OCI-LY3 (cell line): ENCODE results near the gene ROCK2.
A peak's percentile ranks its signal among the peaks of the same experiment; 100 is the strongest.

ENCODE experiments used
- H2AFZ ChIP-seq: fragments of 200-600, 300-600 bp; shearing (Covaris generic); 2 replicates; pipeline ENCODE4 v1.6.0; 2014; ENCODE audit warnings: antibody characterized with exemption, low read depth, low read length
- H3K27ac ChIP-seq: fragments of 200-600, 300-600 bp; sonication (generic); 2 replicates; pipeline ENCODE4 v1.5.1; 2014; ENCODE audit warnings: mild to moderate bottlenecking, low read length, moderate library complexity, mixed read lengths
- H3K27me3 ChIP-seq: fragments of 200-600, 300-600 bp; sonication (generic); 2 replicates; pipeline ENCODE4 v1.6.1; 2014; ENCODE audit warnings: low read depth, low read length, mixed read lengths
- H3K36me3 ChIP-seq: fragments of 200-600, 300-600 bp; sonication (generic); replicated peaks from 2 replicates; pipeline ENCODE3; 2014; ENCODE audit warnings: low read depth, low read length, mixed read lengths
- H3K4me1 ChIP-seq: fragments of 300-600, 200-600 bp; sonication (generic); 2 replicates; pipeline ENCODE4 v1.6.1; 2014; ENCODE audit warnings: low read length, mixed read lengths
- H3K4me2 ChIP-seq: fragments of 200-600, 300-600 bp; sonication (generic); 2 replicates; pipeline ENCODE4 v1.6.1; 2014; ENCODE audit warnings: low read length, mixed read lengths
- H3K4me3 ChIP-seq: fragments of 300-600, 200-600 bp; sonication (generic); 2 replicates; pipeline ENCODE4 v1.5.1; 2014; ENCODE audit warnings: antibody characterized with exemption, mild to moderate bottlenecking, low read length, moderate library complexity
- H3K79me2 ChIP-seq: fragments of 300-600, 200-600 bp; shearing (Covaris generic); 2 replicates; pipeline ENCODE4 v1.6.1; 2014; ENCODE audit warnings: mild to moderate bottlenecking, low read length, mixed read lengths
- H3K9ac ChIP-seq: fragments of 300-600, 200-600 bp; shearing (Covaris generic); 2 replicates; pipeline ENCODE4 v1.6.0; 2014; ENCODE audit warnings: mild to moderate bottlenecking, low read length, moderate library complexity
- H3K9me3 ChIP-seq: fragments of 200-600, 300-600 bp; shearing (Covaris generic); 2 replicates; pipeline ENCODE4 v1.6.1; 2014; ENCODE audit warnings: low read length, mixed read lengths; ENCODE audit not compliant: insufficient read depth
- H4K20me1 ChIP-seq: fragments of 200-600, 300-600 bp; sonication (generic); 2 replicates; pipeline ENCODE4 v1.6.1; 2016; ENCODE audit warnings: low read length, mixed read lengths; ENCODE audit not compliant: insufficient read depth
- EZH2phosphoT487 ChIP-seq: fragments of 200-600 bp; shearing (Covaris generic); IDR thresholded peaks from 2 replicates; pipeline ENCODE4 v1.6.1; 2018; ENCODE audit warnings: antibody characterized with exemption, mixed run types, low read depth
- TF ChIP-seq, protein P1 (sequence below): fragments of 200-600, 300-600 bp; sonication (generic); IDR thresholded peaks from 2 replicates; pipeline ENCODE4 v1.5.1; 2014; ENCODE audit warnings: antibody characterized with exemption, low read length, low read depth

ROCK2 gene

GRCh38 chr2:11389551-11390398, 45.3 kb upstream of the ROCK2 start:
- Histone ChIP-seq H4K20me1 (no peaks in the 10 kb centered on the region), H3K4me2 (no peak overlapping the region), H3K27me3 (no peaks in the 10 kb centered on the region), H3K4me3 (no peak overlapping the region), H3K9ac (no peak overlapping the region), H3K9me3 (no peaks in the 10 kb centered on the region), H3K79me2 (no peaks in the 10 kb centered on the region), H3K36me3 (no peaks in the 10 kb centered on the region), H3K27ac (no peak overlapping the region), H2AFZ (no peak overlapping the region), H3K4me1 (peaks cover 12% of the 10 kb centered on the region)
- TF ChIP-seq EZH2phosphoT487, result no peak
- TF ChIP-seq, protein P1, sequence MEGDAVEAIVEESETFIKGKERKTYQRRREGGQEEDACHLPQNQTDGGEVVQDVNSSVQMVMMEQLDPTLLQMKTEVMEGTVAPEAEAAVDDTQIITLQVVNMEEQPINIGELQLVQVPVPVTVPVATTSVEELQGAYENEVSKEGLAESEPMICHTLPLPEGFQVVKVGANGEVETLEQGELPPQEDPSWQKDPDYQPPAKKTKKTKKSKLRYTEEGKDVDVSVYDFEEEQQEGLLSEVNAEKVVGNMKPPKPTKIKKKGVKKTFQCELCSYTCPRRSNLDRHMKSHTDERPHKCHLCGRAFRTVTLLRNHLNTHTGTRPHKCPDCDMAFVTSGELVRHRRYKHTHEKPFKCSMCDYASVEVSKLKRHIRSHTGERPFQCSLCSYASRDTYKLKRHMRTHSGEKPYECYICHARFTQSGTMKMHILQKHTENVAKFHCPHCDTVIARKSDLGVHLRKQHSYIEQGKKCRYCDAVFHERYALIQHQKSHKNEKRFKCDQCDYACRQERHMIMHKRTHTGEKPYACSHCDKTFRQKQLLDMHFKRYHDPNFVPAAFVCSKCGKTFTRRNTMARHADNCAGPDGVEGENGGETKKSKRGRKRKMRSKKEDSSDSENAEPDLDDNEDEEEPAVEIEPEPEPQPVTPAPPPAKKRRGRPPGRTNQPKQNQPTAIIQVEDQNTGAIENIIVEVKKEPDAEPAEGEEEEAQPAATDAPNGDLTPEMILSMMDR, result no peak

DNA sequence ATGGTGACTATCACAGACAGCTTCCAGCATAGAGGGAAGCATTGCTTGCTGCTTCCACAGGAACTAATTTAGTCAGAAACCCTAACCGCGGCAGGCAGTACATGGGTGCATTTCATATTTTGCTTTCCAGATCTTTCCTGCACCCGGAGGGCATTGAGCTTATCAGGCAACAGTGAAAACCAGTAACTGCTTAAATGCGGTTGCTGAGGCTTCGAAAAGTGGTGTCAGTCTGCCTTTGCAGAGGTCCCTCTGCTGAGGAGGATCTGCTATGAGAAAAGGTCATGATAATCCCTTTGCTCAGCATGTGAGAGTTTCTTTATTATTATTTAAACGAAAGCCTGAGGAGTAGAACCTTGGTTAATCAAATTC, 44.6 kb upstream of the ROCK2 start:
- Histone ChIP-seq H3K36me3 (no peaks in the 10 kb centered on the region), H3K4me2 (no peak overlapping the region), H2AFZ (no peak overlapping the region), H3K4me1 (peaks cover 12% of the 10 kb centered on the region), H4K20me1 (no peaks in the 10 kb centered on the region), H3K9ac (no peak overlapping the region), H3K27ac (no peak overlapping the region), H3K27me3 (no peaks in the 10 kb centered on the region), H3K9me3 (no peaks in the 10 kb centered on the region), H3K4me3 (no peak overlapping the region), H3K79me2 (no peaks in the 10 kb centered on the region)
- no peak for TF ChIP-seq EZH2phosphoT487
- TF ChIP-seq, protein P1, result no peak

DNA sequence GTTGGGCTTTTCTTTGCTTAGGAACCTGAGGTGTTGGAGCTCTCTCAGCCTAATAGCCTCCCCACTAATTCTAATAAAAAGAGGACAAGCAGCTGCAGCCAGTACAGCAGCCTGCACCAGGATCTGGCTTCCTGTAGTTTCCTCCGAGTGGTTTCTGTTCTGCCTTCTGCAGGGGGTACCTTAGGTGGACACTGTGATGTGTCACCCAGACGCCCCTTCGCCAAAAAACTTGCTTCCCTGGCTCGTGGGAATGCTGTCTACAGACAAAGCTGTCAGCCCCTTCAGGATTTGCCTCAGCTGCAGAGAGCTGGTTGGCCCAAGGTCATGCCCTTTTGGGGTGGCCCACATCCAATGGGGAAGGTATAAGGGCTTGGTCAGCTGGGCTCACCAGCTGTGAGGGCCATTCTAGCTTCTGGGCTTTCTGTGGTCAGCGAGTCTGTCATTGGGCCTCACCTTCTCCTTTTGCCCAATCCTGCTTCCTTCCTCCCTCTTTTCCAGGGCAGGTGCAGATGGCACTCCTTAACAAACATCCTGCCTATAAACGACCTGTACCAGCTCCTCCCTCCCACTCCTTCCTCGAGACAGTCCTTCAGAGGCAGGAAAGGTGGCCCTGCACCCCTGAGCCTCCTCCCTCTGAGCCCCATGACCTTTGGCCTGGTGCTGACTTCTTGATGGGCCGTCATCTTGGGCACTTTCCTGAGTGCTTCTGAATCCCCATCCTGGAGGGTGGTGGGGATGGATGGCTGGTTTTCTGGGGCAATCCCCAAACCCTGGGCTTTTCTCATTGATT, 44.0 kb upstream of the ROCK2 start:
- peak overlapping the region; percentile 26; the same call in 1 of the 2 replicates for H3K4me3 ChIP-seq
- peak overlapping the region; percentile 41 for H3K4me2 ChIP-seq
- no peaks in the 10 kb centered on the region for H3K9me3 ChIP-seq
- no peaks in the 10 kb centered on the region for H3K27me3 ChIP-seq
- no peak overlapping the region for H2AFZ ChIP-seq
- no peaks in the 10 kb centered on the region for H3K36me3 ChIP-seq
- no peak overlapping the region for H3K9ac ChIP-seq
- TF ChIP-seq EZH2phosphoT487, result no peak
- TF ChIP-seq, protein P1, result no peak
- H3K79me2 ChIP-seq, result no peaks in the 10 kb centered on the region
- H3K27ac ChIP-seq, result no peak overlapping the region
- H4K20me1 ChIP-seq, result no peaks in the 10 kb centered on the region
- peaks cover 12% of the 10 kb centered on the region for H3K4me1 ChIP-seq

DNA sequence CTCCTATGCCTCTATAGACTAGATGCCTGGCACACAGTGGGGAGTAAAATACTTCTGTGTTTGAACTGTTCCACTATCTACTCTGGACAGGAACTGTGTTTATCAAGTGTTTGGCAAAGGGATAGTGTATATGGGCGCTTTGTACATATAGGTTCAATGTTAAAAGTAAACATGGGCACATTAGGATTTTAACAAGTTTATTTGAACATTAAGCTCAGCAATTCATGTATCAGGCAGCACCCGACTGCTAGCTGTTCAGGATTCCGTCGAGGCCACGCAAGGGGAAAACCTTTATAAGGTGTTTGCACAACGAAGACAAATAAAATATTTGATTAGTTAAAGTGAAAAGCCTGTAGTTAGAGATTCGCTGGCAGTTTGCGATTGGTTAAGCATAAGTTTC, 43.4 kb upstream of the ROCK2 start:
- no peaks in the 10 kb centered on the region for H4K20me1 ChIP-seq
- TF ChIP-seq, protein P1, result no peak
- TF ChIP-seq EZH2phosphoT487, result no peak
- H3K9ac ChIP-seq, result no peak overlapping the region
- H3K27ac ChIP-seq, result no peak overlapping the region
- H3K36me3 ChIP-seq, result no peaks in the 10 kb centered on the region
- H3K9me3 ChIP-seq, result no peaks in the 10 kb centered on the region
- peak overlapping the region; percentile 41 for H3K4me2 ChIP-seq
- no peaks in the 10 kb centered on the region for H3K79me2 ChIP-seq
- H3K4me1 ChIP-seq, result peaks cover 12% of the 10 kb centered on the region
- no peaks in the 10 kb centered on the region for H3K27me3 ChIP-seq
- no peak overlapping the region for H2AFZ ChIP-seq
- peak overlapping the region; percentile 26 for H3K4me3 ChIP-seq
